ENCODE data around the gene IQSEC3. TPM values are rescaled to one million over a fixed set of nuclear protein-coding genes. Genes with fewer than 3 reads are reported as not detected.
"Not testable (repeated sequence)": the region's sequence is repeated elsewhere in the genome, so short reads cannot be mapped to it uniquely, and the experiment has no call there.

Gene IQSEC3
- total RNA-seq, 2 donors from 2014 or later: 0.10 to 3.8 TPM

DNA sequence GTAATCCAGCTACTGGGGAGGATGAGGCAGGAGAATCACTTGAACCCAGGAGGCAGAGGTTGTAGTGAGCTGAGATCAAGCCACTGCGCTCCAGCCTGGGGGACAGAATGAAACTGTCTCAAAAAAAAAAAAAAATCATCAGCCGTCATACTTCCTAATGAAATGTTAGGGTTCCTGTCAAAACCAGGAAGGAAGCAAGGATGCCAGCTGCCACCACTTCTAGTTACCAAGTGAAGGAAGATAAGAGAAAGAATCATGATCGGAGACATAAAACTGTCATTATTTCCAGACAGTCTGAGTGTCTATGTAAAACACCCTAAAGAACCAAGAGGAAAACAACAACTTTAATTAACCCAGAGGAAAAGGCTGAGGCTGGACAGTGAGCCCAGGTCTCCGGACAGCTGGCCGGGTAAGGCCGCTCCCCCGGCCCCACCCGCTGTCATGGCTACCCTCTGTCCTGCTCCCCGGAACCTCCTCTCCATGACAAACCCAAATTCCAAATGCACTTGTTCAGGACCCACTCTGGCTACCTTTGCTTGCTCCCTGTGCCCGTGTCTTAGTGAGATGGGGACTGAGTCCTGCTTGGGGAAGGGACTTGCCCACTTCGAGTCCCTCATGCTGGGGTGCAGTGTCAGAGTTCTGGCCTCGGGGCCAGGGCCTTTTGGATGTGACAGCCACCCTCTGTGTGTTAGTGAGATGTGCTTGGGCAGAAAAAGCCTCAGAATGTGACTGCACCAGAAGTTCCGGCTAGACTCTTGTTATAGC lies 118.4 kb downstream of the IQSEC3 start:
- ATAC-seq (replicated peaks in 1 of 2) (no peak), DNase-seq (no peak)
- Mint-ChIP-seq H3K27me3 (ENCODE audit: low read depth) (peaks cover 7% of the 10 kb centered on the region), H3K27ac (no peak overlapping the region), H3K9me3 (no peaks in the 10 kb centered on the region), H3K4me3 (no peak overlapping the region), H3K36me3 (ENCODE audit: insufficient read depth in 2 of 2) (no peaks in the 10 kb centered on the region), H3K4me1 (ENCODE audit: low read depth) (peaks cover 9% of the 10 kb centered on the region)

DNA sequence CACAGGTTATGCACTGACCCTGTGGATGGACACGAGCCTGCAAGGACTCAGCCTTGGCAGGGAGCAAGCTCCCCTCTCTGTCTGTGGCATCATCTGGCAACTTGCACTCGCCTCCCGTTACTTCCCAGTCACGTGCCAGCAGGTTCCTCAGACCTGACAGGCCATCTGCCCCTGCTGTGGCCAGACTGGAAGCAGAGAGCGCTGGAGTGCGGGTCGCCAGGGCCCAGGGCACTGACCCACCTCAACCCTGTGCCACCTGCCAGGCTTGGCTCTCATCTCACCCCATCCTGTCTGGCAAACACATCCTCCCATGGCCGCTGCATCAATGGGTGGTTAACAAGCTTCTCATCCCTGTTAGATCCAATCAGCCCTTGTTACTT lies 119.0 kb downstream of the IQSEC3 start:
- H3K4me1 Mint-ChIP-seq (ENCODE audit: low read depth): peaks cover 9% of the 10 kb centered on the region
- DNase-seq: no peak
- no peak overlapping the region for H3K27ac Mint-ChIP-seq
- no peaks in the 10 kb centered on the region for H3K9me3 Mint-ChIP-seq
- ATAC-seq (replicated peaks in 1 of 2): no peak
- H3K36me3 Mint-ChIP-seq (ENCODE audit: insufficient read depth in 2 of 2): no peaks in the 10 kb centered on the region
- peaks cover 7% of the 10 kb centered on the region for H3K27me3 Mint-ChIP-seq (ENCODE audit: low read depth)
- no peak overlapping the region for H3K4me3 Mint-ChIP-seq

DNA sequence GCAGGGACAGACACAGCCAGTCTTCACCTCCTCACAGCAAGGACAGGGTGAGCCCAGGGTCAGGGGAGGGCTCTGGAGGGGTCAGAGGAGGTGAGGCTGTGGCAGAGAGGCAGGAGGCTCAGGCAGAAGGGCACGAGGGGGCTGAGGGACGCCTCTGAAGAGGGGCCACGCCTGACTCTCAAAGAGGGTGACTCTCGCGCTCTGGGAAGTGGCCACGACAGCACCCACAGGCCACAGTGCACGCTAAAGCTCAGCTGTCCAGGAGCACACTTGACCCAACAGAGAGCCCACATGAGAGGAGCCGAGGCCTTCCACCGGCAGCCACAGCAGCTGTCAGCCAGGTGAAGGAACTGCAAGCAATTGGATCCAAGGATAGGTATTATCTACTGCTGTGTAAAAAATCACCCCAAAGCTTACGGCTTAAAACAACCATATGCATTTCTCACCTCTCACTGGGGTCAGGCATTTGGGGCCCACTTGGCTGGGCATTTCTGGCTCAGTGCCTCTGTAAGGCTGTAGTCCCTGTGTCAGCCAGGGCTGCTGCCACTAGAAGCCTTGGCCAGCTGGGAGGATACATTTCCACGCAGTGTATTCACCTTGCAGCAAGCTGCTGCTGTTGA lies 119.5 kb downstream of the IQSEC3 start:
- ATAC-seq (replicated peaks in 1 of 2) (no peak), DNase-seq (no peak)
- H3K4me3 Mint-ChIP-seq: no peak overlapping the region
- H3K27me3 Mint-ChIP-seq (ENCODE audit: low read depth): peaks cover 7% of the 10 kb centered on the region
- peaks cover 9% of the 10 kb centered on the region for H3K4me1 Mint-ChIP-seq (ENCODE audit: low read depth)
- H3K27ac Mint-ChIP-seq: no peak overlapping the region
- no peaks in the 10 kb centered on the region for H3K9me3 Mint-ChIP-seq
- no peaks in the 10 kb centered on the region for H3K36me3 Mint-ChIP-seq (ENCODE audit: insufficient read depth in 2 of 2)

DNA sequence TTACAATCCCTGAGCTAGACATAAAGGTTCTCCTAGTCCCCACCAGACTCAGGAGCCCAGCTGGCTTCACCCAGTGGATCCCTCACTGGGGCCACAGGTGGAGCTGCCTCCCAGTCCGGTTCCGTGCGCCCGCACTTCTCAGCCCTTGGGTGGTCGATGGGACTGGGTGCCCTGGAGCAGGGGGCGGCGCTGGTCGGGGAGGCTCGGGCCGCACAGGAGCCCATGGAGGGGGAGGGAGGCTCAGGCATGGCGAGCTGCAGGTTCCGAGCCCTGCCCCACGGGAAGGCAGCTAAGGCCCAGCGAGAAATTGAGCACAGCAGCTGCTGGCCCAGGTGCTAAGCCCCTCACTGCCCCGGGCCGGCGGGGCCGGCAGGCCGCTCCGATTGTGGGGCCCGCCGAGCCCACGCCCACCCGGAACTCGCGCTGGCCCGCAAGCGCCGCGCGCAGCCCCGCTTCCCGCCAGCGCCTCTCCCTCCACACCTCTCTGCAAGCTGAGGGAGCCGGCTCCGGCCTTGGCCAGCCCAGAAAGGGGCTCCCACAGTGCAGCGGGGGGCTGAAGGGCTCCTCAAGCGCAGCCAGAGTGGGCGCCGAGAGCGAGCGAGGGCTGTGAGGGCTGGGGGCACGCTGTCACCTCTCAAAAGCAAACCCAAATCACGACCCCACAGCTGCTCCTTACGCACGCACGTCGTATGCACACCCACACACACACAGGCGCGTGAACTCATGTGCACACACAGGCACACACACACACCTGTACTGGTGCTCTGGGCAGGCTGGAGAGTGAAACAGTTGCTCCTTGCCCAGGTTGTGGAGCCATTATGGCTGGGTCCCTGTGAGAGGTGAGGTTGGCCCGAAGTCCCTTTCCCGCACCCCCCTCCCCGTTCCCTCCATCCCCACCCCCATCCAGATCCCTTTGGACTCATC lies 121.7 kb downstream of the IQSEC3 start:
- DNase-seq; H3K4me1 Mint-ChIP-seq (ENCODE audit: low read depth); H3K36me3 Mint-ChIP-seq (ENCODE audit: insufficient read depth in 2 of 2); H3K9me3 Mint-ChIP-seq; H3K27me3 Mint-ChIP-seq (ENCODE audit: low read depth); H3K27ac Mint-ChIP-seq: not testable (repeated sequence)
- peak overlapping the region; percentile 80 to 87 for H3K4me3 Mint-ChIP-seq
- ATAC-seq (replicated peaks in 1 of 2): peak; percentile 35 to 40

DNA sequence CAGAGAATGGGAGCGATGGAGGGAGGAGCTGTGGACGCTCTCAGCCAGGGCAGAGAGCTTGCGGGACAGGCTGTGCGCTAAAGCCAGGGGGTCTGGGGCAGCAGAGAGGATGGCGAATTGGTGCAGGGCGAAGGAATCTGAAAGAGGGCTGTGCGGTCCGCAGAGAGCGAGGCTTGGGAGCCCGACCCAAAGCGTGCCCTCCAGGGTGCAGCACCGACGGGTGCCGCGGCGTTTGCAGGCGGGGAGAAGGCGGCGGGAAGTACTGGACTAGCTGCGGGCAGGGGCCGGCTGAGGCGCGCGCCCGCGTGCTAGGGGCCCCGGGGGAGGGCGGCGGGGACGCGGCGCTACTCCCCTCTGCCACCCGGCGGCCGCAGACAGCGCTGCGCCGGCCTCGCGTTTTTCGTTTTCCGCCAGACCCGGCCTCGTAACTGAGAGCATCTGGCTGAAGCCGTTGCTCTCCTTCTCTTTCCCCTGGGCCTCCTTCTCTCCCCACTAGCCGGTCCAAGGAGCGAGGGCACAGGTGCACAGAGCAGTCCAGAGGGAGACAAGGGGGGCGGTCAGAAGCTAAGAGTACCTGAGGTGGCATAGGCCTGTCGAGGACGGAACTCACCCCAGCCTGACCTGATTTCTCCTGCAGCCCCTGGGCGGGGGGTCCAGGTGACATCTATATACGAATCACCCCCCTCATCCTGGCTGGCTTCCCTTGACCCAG lies 122.5 kb downstream of the IQSEC3 start:
- no peak overlapping the region for H3K27ac Mint-ChIP-seq

DNA sequence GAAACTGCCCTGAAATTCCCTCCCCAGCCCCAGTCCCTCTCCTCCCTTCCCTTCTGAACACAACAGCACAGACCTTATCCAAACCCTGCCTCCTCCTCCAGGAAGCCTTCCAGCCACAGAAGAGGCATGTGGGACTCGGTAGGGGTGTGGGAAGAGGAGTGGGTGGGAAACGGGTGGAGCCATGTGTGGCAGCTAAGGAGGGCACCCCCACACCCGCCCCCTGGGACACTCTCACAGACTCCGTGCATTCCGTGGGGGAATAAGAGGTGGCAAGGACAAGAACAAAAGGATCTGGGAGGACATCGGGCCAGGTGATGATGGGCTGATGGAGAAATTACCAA lies 123.0 kb downstream of the IQSEC3 start:
- ATAC-seq (replicated peaks in 1 of 2) (no peak), DNase-seq (no peak)
- H3K36me3 Mint-ChIP-seq (ENCODE audit: insufficient read depth in 2 of 2): no peaks in the 10 kb centered on the region
- H3K4me3 Mint-ChIP-seq: no peak overlapping the region
- no peaks in the 10 kb centered on the region for H3K9me3 Mint-ChIP-seq
- H3K27me3 Mint-ChIP-seq (ENCODE audit: low read depth): peaks cover 7% of the 10 kb centered on the region
- H3K4me1 Mint-ChIP-seq (ENCODE audit: low read depth): peaks cover 9% of the 10 kb centered on the region
- H3K27ac Mint-ChIP-seq: no peak overlapping the region

More for the DNA sequence above, 122.5 kb downstream of the IQSEC3 start:
- no peaks in the 10 kb centered on the region for H3K36me3 Mint-ChIP-seq (ENCODE audit: insufficient read depth in 2 of 2)
- H3K4me3 Mint-ChIP-seq: peak overlapping the region; percentile 80 to 87
- DNase-seq (peak; percentile 59 to 65), ATAC-seq (replicated peaks in 1 of 2) (peak; percentile 86 to 90)
- peaks cover 7% of the 10 kb centered on the region for H3K27me3 Mint-ChIP-seq (ENCODE audit: low read depth)
- no peaks in the 10 kb centered on the region for H3K9me3 Mint-ChIP-seq
- H3K4me1 Mint-ChIP-seq (ENCODE audit: low read depth): peaks cover 9% of the 10 kb centered on the region

DNA sequence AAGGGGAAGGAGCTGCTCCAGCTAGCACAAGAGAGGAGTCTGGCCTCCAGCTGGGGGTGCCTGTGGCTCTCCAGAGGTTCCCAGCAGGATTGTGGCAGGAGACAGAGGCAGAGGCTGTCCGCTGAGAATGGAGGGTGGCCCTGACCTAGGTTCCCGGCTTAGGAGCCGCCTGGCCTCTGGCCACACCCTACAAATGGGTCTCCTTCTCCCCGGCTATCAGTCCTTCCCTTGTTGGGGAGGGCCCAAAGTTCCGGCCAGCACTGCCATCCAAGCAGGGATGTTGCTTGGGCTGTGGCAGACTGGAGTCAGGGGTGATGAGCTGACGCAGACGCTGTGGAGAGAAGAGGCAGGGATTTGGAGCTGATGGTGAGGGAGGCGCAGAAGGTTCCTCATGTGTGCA lies 124.3 kb downstream of the IQSEC3 start:
- DNase-seq (no peak), ATAC-seq (replicated peaks in 1 of 2) (no peak)
- Mint-ChIP-seq H3K9me3 (no peaks in the 10 kb centered on the region), H3K27ac (no peak overlapping the region), H3K27me3 (ENCODE audit: low read depth) (no peaks in the 10 kb centered on the region), H3K36me3 (ENCODE audit: insufficient read depth in 2 of 2) (no peaks in the 10 kb centered on the region), H3K4me1 (ENCODE audit: low read depth) (peaks cover 9% of the 10 kb centered on the region), H3K4me3 (no peak overlapping the region)

DNA sequence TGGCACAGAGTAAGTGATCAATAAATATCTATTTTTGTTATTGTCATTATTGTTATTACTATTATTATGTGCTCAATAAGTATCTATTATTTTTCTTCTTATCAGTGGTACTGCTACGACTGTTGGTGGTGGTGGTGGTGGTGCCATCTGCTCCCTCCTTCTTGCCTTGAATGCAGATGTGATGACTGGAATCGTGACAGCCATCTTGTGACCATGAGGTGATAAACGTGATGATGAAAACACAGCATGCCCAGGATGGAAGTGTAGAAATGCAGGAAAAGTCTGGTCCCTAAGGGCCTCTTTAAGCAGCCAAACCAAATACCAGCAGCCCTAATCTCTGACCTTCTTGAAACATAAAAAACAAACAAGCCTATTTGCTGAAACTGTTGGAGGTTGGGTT lies 125.0 kb downstream of the IQSEC3 start:
- no peaks in the 10 kb centered on the region for H3K27me3 Mint-ChIP-seq (ENCODE audit: low read depth)

DNA sequence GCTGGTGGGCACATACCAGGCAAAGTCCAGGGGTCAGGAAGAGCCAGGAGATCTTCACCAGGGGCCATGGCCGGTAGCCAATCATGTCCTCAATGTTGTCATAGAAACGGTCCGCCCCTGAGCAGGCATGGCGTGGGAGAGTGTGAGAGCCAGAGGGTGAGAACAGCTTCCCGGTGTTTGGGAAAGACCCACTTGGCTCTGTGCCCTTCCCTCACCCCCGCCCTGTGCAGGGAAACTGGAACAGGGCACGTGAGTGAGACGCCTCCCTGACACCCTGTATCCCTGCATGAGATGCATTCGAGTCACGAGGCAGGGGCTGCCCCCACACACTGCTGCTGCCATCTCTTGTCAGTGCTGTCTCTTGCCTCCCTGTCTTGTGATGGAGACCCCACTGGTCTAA lies 126.7 kb downstream of the IQSEC3 start:
- Mint-ChIP-seq H3K36me3 (ENCODE audit: insufficient read depth in 2 of 2) (no peaks in the 10 kb centered on the region), H3K9me3 (peaks cover 2 to 3% of the 10 kb centered on the region in 2 donors), H3K27ac (no peak overlapping the region), H3K4me3 (no peak overlapping the region), H3K27me3 (ENCODE audit: low read depth) (no peaks in the 10 kb centered on the region), H3K4me1 (ENCODE audit: low read depth) (peaks cover 9% of the 10 kb centered on the region)
- no peak for DNase-seq
- ATAC-seq (replicated peaks in 1 of 2): no peak

More for the DNA sequence above, 125.0 kb downstream of the IQSEC3 start:
- no peaks in the 10 kb centered on the region for H3K36me3 Mint-ChIP-seq (ENCODE audit: insufficient read depth in 2 of 2)
- ATAC-seq (replicated peaks in 1 of 2) (no peak), DNase-seq (no peak)
- H3K9me3 Mint-ChIP-seq: no peaks in the 10 kb centered on the region
- peaks cover 9% of the 10 kb centered on the region for H3K4me1 Mint-ChIP-seq (ENCODE audit: low read depth)
- no peak overlapping the region for H3K27ac Mint-ChIP-seq
- no peak overlapping the region for H3K4me3 Mint-ChIP-seq

DNA sequence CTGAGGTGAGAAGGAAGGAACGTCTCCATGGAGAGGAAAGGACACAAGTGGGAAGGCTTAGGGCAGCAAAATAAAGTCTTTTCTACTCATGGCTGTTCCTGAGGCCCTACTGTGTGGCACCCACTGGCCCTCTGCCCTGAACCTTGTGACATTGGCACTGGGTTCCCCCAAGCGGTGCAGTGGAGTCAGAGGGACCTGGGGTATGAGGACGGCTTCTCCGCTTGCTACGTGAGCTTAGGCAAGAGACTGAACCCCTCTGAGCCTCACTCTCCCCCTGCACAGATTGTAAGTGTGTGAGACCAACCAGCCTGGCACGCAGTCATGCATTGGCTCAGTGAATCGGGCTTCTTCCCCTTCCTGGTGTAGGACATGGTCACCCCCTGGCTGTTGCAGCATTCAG lies 127.7 kb downstream of the IQSEC3 start:
- Mint-ChIP-seq H3K27ac (no peak overlapping the region), H3K36me3 (ENCODE audit: insufficient read depth in 2 of 2) (no peaks in the 10 kb centered on the region), H3K27me3 (ENCODE audit: low read depth) (no peaks in the 10 kb centered on the region), H3K4me3 (no peak overlapping the region), H3K4me1 (ENCODE audit: low read depth) (peaks cover 2% of the 10 kb centered on the region), H3K9me3 (peaks cover 2 to 3% of the 10 kb centered on the region in 2 donors)
- DNase-seq (no peak), ATAC-seq (replicated peaks in 1 of 2) (no peak)

DNA sequence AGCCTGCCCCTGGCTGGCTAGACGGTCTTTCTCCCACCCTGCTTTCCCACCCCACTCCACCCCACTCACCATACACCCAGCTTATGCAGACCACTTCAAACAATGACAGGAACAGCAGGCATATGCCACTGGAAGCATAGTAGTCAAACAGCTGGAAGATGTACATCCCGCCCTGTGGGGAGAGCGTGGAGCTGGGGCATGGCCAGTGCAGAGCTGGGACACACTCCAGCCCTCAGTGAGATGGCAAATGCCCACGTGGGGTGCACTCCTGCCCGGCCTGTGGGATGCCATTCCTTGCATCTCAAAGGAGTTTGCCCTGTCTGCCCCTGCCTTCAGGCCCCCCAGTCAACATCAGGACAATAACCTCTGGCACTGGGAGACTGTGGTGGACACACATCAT lies 128.6 kb downstream of the IQSEC3 start:
- Mint-ChIP-seq H3K27ac (no peak overlapping the region), H3K9me3 (peaks cover 2 to 3% of the 10 kb centered on the region in 2 donors), H3K27me3 (ENCODE audit: low read depth) (no peaks in the 10 kb centered on the region), H3K4me3 (no peak overlapping the region), H3K4me1 (ENCODE audit: low read depth) (no peaks in the 10 kb centered on the region), H3K36me3 (ENCODE audit: insufficient read depth in 2 of 2) (no peaks in the 10 kb centered on the region)
- ATAC-seq (replicated peaks in 1 of 2) (no peak), DNase-seq (no peak)

DNA sequence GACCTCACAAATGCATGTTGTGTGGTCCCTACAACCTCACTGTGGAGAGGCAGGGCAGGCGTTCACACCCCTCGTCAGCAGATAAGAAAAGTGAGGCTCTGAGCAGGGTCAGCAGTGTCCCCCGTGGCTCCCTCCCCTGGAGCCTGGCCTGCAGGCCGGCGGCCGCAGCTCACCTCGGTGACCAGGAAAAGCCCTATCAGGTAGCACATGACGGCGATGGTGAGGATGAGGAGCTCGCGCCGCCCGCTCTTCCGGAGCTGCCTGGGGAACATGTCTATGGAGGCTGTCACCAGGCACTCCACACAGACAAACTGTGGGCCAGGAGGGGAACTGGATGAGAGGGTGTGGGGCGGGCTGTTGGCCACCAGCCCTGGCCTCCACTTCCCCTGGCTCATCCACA lies 129.4 kb downstream of the IQSEC3 start:
- no peaks in the 10 kb centered on the region for H3K36me3 Mint-ChIP-seq (ENCODE audit: insufficient read depth in 2 of 2)
- H3K9me3 Mint-ChIP-seq: peaks cover 2 to 3% of the 10 kb centered on the region in 2 donors
- H3K27ac Mint-ChIP-seq: no peak overlapping the region
- no peaks in the 10 kb centered on the region for H3K4me1 Mint-ChIP-seq (ENCODE audit: low read depth)
- H3K27me3 Mint-ChIP-seq (ENCODE audit: low read depth): peaks cover 2% of the 10 kb centered on the region
- ATAC-seq (replicated peaks in 1 of 2) (no peak), DNase-seq (no peak)
- no peak overlapping the region for H3K4me3 Mint-ChIP-seq

DNA sequence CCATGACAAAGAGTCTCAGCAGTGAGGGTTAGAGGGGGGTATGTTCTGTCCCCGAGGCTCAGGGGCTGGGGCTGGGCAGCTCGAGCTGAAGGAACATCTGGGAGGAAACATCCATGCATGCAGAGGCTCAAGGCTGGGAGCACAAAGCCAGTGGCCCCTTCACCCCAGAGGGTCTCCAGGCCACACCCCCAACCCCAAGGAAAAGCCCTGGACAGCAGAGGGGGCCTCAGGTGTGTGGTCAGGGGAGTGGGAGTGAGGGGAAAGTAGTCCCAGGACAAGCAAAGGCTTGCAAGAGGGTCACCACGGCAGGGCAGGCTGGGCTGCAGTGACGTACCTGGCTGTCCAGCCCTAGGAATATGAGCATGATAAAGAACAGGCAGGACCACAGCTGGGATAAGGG lies 129.9 kb downstream of the IQSEC3 start:
- Mint-ChIP-seq H3K4me3 (no peak overlapping the region), H3K27ac (no peak overlapping the region), H3K4me1 (ENCODE audit: low read depth) (no peaks in the 10 kb centered on the region), H3K27me3 (ENCODE audit: low read depth) (peaks cover 7% of the 10 kb centered on the region), H3K9me3 (peaks cover 2 to 3% of the 10 kb centered on the region in 2 donors), H3K36me3 (ENCODE audit: insufficient read depth in 2 of 2) (no peaks in the 10 kb centered on the region)
- DNase-seq (no peak), ATAC-seq (replicated peaks in 1 of 2) (no peak)
